GM18870 (cell line): ENCODE data around the gene DHX58.

ENCODE experiments used
- ATAC-seq: cut with Tn5 transposase; IDR thresholded peaks from one replicate; pipeline ENCODE4 v1.9.1; 2021; ENCODE audit warnings: moderate library complexity; ENCODE audit not compliant: unreplicated experiment

DHX58 gene

GRCh38 chr17:42130310-42130936 lies 17.9 kb upstream of the DHX58 start:
- no peak for ATAC-seq

DNA sequence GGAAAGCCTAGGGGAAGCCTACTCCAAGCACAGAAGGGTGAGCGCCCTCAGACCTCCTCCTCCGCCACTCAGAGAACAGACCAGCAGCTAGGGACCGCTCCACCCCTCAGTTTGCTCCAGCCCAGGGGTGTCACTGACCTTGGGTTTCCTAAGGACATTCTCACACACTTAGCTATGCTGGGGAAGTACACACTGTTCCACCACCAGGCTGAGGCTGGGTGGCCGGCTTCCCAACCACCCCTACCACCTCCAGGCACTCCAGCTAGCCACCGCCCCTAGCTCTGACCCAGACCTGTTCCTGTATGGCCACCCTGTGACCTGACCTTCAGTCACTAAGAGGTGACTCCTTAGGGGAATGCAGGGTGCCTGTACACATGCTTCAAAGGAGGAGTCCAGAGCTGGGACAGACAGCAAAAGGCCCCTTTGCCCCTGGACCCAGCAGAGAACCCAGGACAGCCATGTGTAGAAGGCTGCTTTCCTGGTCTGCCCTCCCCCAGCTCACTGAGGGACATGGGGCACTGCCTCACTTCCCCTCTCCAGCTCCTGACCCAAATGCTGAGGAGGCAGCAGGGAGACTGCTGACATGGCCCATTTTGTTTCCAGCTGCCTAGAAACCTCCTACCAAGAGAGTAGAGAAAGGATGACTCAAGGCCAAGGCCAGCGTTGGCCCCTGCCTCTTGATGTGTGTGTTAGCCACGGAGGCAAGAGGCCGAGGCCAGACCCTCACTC lies 16.8 kb upstream of the DHX58 start:
- no peak for ATAC-seq

- no peak for ATAC-seq
Measured at GRCh38 chr17:42127414-42127813, 14.9 kb upstream of the DHX58 start.

DNA sequence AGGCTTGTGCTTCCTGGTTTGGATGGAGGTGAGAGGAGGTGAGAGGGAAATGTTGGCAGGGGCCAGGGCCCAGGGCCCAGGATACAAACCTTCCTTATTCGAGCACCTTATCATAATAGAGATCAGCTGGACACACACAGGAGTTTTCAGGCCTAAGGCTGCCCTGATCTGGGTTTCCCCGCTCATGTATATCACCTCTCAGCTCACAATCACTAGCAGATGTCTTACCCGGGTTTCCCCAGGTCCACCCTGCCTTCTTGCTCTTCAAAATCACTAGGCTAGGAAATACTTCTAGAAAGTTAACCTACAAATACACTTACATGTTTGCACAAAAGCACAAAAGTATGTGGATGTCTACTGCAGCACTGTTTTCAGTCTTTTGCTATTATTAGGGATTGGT lies 14.3 kb upstream of the DHX58 start:
- ATAC-seq = no peak

DNA sequence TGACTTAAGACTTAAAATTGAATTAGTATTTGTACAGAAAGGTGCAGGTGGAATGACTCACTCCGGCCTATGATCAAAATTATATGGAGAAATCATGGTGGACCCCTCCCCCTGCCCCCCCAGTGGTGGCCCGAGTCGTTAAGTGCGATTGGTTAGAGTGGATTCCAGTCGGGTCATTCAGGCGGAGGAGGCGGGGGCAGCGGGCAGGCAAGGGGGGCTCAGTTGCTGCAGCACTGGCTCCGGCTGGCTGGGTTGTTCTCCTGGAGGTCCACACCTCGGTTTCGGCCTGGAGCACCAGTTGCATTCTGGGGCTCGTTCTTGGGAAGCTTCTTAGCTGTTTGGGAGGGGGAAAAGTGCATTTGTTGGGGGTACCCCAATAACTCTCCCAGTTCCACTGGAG lies 13.1 kb upstream of the DHX58 start:
- no peak for ATAC-seq

DNA sequence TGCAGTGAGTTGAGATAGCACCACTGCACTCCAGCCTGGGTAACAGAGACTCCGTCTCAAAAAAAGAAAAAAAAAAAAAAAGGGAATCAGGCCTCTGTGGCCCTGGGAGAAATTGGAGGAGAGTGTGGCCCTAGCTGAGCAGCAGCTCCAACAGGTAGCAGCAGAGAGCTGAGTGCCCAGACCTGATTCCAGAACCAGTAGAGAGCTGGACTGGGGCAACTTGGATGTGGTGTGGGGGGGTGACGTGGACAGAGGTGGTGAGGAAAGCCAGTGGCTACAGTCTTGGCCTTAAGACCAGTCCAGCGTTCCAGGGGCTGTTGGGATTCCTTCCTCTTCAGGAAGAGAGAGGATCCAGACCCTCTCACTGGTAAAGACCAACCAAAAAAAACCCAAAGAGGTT lies 11.7 kb upstream of the DHX58 start:
- ATAC-seq = no peak

DNA sequence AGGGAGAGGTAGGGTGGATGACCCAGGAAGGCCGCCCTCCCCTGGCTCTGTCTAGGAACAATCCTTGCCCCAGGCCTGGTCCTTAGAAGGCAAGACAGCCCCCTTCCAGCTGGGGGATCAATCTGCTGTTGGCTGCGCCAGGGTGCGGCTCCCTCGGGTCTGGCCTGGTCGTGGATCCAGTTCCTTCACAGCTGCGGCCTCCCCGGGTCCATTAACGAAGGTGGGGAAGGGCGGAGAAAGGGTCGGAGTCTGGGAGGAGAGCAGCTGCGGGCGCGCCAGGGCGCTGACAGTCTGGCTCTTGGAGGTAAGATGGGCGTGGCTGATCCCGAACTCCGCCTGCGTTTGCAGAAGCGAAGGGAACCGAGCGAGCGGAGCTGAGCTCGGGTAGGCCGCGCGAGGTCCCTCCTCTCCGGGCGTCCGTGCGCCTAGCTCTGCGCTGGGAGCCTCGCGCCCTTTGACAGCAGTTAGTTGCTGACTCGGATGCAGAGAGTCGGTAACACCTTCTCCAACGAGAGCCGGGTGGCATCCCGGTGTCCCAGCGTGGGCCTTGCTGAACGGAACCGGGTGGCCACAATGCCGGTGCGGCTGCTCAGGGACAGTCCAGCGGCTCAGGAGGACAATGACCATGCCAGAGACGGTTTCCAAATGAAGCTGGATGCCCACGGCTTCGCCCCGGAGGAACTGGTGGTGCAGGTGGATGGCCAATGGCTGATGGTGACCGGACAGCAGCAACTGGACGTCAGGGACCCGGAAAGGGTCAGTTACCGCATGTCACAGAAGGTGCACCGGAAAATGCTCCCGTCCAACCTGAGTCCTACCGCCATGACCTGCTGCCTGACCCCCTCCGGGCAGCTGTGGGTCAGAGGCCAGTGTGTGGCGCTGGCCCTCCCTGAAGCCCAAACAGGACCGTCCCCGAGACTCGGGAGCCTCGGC lies 10.1 kb upstream of the DHX58 start, which contains the start of gene HSPB9:
TSS of gene HSPB9 (plus strand) at position 434 of the 933 bp plus-strand sequence. CDS start at position 481, 47 bp downstream.
- no peak for ATAC-seq

DNA sequence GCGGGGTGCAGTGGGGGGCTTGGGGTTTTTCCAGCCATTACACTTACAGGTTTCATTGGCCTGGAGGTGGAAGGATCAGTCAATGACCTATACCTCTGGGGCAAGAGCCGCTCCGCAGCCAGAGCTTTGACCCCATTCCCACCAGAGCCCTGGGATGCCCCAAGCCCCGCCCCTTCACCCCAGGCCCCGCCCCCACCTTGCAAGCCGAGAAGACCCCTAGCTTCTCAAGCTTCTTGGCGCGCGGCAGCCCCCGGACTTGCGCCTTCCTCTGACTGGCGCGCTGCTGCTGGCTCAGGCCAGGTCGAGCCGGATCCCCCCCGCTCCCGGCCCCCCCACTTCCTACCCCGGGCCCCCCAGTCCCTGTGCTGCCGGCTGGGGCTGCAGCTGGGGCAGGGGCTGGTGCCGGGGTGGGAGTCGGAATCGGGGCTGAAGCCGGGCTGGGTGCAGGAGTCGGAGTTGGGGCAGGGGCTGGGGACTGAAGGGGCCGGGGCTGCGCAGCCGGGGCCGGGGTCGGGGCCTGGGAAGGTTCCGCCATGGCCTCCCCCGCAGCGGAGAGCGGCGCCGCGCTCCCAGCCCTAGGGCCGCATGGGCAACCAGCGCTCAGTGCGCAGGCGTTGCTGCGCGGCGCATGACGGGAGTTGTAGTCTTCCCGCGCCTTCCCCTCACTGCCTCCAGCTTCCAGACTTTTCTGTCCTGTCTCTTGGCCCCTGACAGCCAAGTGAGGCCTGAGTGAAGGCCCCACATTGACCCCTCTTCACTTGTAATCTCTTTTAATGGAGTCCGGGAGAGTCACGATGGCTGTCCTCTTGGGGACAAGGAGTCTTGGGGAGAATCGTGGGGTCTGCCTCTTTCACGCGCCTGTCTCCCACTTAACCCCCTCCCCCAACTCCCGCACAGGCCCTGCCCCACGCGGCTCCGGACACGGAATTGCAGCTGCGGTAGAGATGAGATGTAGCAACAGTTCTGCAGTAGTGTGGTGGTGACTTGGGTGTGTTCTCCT lies 8.6 kb upstream of the DHX58 start, which contains the start of gene KAT2A:
TSS of gene KAT2A (minus strand) at position 598 of the 1,000 bp plus-strand sequence. CDS start at position 535, 63 bp downstream.
- ATAC-seq = no peak

GRCh38 chr17:42120161-42120769 lies 7.8 kb upstream of the DHX58 start:
- ATAC-seq = no peak

- ATAC-seq = no peak
Measured at GRCh38 chr17:42119301-42119700, 6.8 kb upstream of the DHX58 start.

DNA sequence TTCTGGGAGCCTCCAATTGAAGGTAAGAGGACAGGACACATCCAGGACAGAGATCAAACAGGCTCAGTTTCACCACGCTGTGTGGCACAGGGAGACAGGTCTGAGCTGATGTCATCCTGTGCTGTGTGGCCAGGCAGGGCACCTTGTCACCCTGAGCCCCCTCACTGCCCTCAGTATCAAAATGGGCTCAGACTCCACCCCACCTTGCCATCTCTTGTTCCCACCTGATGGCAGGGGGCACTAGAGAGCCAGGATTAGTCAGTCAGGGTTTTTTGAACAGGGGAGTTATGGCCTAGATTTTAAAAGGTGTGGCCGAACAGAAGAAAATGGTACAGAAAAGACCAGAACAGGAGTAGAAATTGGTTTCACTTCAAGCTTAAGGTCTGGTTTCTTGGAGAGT lies 6.0 kb upstream of the DHX58 start:
- no peak for ATAC-seq

DNA sequence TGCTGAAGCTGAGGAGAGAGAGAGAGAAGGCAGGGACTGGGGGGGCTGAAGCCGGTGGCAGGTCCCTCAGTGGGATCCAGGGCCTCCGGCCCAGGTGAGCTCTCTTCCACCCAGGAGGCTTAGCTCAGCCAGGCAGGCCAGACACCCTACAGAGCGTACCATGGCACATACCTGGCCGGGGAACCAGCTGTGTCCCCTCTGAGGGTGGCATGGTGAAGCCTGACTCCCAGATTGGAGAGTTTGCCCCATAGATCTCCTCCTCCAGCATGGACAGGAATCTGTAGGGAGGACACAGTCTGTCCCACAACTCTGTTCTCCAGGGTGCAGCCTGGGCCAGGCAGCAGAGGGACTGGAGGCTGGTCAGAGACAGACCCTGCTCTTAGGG lies 5.6 kb upstream of the DHX58 start:
- ATAC-seq = no peak

GRCh38 chr17:42117397-42118125 lies 5.0 kb upstream of the DHX58 start:
- no peak for ATAC-seq

DNA sequence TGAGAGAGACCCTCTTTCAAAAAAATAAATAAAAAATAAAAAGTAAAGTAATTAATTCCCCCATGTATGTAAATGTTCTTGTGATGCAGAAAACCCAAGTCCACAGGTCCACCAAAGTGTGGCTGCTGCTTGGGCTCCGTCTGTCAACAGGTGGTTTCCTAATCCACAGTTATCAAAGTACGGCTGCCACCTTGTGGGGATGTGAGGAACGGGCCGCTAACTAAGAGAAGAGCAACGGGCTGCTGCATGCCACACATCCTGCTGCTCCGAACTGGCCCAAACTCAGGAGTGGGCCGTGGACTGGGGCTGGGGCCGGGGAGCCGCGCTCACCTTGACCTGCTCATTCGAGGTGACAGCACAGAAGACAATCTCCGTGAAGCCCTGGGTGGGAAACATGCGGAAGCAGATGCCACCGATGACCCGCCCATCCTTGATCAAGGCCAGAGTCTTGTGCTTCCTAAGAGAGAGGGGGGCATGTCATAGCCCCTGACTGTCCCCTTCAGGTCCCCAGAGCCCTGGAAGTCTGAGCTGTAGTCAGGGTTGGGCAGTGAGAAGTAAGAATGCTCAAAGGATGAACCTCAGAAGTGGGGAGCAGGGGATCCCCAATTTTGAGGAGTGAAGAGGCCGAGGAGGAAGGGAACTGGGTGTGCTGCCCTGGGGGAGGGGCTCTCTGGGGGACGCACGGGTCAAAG lies 4.3 kb upstream of the DHX58 start:
- ATAC-seq = no peak

- ATAC-seq = no peak
Measured at GRCh38 chr17:42114118-42114517, 1.6 kb upstream of the DHX58 start.

GRCh38 chr17:42113293-42114069 lies 967 bp upstream of the DHX58 start:
- no peak for ATAC-seq

DNA sequence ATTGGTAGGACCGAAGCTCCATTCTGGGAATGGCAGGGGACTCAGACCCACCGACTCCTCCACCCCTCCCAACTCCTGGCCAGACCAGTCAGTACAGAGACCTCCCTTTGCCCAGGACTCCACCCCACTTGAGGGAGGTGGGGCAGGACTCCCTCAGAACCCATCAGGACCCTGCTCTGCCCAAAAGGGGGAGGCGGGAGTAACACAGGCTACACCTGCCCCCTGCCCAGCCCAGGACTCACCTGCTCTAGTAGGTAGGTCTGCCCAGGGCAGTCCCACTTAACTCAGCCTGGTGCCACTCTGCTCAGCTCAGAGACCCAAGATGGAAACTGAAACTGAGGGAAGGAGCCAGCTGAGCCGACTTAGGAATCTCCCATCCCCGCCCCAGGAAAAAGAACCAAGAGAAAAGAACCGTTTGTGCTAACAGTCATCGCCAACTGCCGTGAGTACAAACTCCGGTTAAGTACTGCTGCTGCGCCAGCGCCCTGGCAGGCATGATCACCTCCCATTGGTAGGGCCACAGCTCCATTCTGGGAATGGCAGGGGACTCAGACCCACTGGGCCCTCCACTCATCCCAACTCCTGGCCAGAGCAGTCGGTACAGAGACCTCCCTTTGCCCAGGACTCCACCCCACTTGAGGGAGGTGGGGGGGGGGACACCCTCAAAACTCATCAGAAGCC lies 503 bp downstream of the DHX58 start:
- ATAC-seq = no peak
